A673 (cell line): ENCODE data around the gene PDPR. TPM values are rescaled to one million over a fixed set of nuclear protein-coding genes. Genes with fewer than 3 reads are reported as not detected.
"Not testable (repeated sequence)": the region's sequence is repeated elsewhere in the genome, so short reads cannot be mapped to it uniquely, and the experiment has no call there.

ENCODE experiments used
- BruUV-seq: library from RNA; stranded (reverse); fragments of 400-500 nt; replicated peaks from 2 replicates; lab custom pipeline; 2021; lab: Mats Ljungman, UMichigan
- CTCF ChIA-PET: fragments of 300-600 bp; sonication (Branson Sonifier 250); formaldehyde crosslinking; loops from one replicate; lab custom pipeline; 2022; ENCODE audit warnings: antibody characterized with exemption; lab: Charles Lee
- POLR2A ChIA-PET: fragments of 300-600 bp; sonication (Branson Sonifier 250); formaldehyde crosslinking; loops from one replicate; lab custom pipeline; 2022; ENCODE audit warnings: antibody characterized with exemption; ENCODE audit not compliant: low non-redundant PET; lab: Charles Lee
- DNase-seq: peaks from one replicate; pipeline ENCODE4 v3.0.0-alpha.2; 2015; ENCODE audit warnings: low spot score
- H3K27ac ChIP-seq: fragments of 200-600 bp; sonication (generic); 2 replicates; pipeline ENCODE4 v1.5.1; 2016; ENCODE audit warnings: mixed run types, low read depth, mild to moderate bottlenecking, mixed read lengths, antibody characterized with exemption, low read length; ENCODE audit not compliant: poor library complexity, severe bottlenecking
- H3K27me3 ChIP-seq: fragments of 200-600 bp; sonication (generic); replicated peaks from 2 replicates; pipeline ENCODE4 v1.6.1; 2017; ENCODE audit warnings: mixed run types, low read depth, mild to moderate bottlenecking, mixed read lengths, antibody characterized with exemption, low read length; ENCODE audit not compliant: insufficient read depth, poor library complexity
- H3K36me3 ChIP-seq: fragments of 200-600 bp; sonication (generic); 2 replicates; pipeline ENCODE4 v1.6.1; 2016; ENCODE audit warnings: mixed run types, mild to moderate bottlenecking, mixed read lengths, antibody characterized with exemption, low read length; ENCODE audit not compliant: insufficient read depth, poor library complexity, severe bottlenecking
- H3K4me1 ChIP-seq: fragments of 200-600 bp; sonication (generic); 2 replicates; pipeline ENCODE4 v1.6.1; 2017; ENCODE audit warnings: mixed run types, mild to moderate bottlenecking, mixed read lengths, antibody characterized with exemption, low read length; ENCODE audit not compliant: insufficient read depth, poor library complexity, severe bottlenecking
- H3K4me3 ChIP-seq: fragments of 200-600 bp; sonication (generic); 2 replicates; pipeline ENCODE4 v1.5.1; 2016; ENCODE audit warnings: low read depth, mixed run types, mild to moderate bottlenecking, mixed read lengths, low read length; ENCODE audit not compliant: poor library complexity, severe bottlenecking
- H3K9me3 ChIP-seq: fragments of 200-600 bp; sonication (generic); 2 replicates; pipeline ENCODE4 v1.6.1; 2016; ENCODE audit warnings: mixed run types, low read depth, mild to moderate bottlenecking, mixed read lengths, antibody characterized with exemption, low read length; ENCODE audit not compliant: poor library complexity, severe bottlenecking
- intact Hi-C: fragments of 100-400 bp; cut with micrococcal nuclease; formaldehyde crosslinking; loops from one replicate; pipeline ENCODE4 v1.10.0; 2022; ENCODE audit not compliant: unreplicated experiment
- total RNA-seq: library from RNA; stranded (reverse); gene quantifications from 2 replicates; pipeline ENCODE4 v1.2.3, GENCODE V29; 2021

Gene PDPR
- total RNA-seq, 1 experiment from 2014 or later, result 39.8 TPM

GRCh38 chr16:70197611-70198010 lies 83.5 kb downstream of the PDPR start:
- CTCF ChIA-PET, POLR2A ChIA-PET, intact Hi-C loops, BruUV-seq, H3K4me3 ChIP-seq, H3K27ac ChIP-seq, H3K4me1 ChIP-seq, DNase-seq, H3K27me3 ChIP-seq, H3K36me3 ChIP-seq, H3K9me3 ChIP-seq: not testable (repeated sequence)

GRCh38 chr16:70198230-70198629 lies 84.1 kb downstream of the PDPR start:
- H3K4me1 ChIP-seq, CTCF ChIA-PET, H3K36me3 ChIP-seq, H3K9me3 ChIP-seq, POLR2A ChIA-PET, BruUV-seq, H3K4me3 ChIP-seq, H3K27me3 ChIP-seq, H3K27ac ChIP-seq, DNase-seq, intact Hi-C loops: not testable (repeated sequence)

- H3K27me3 ChIP-seq, H3K9me3 ChIP-seq, intact Hi-C loops, H3K27ac ChIP-seq, POLR2A ChIA-PET, H3K4me1 ChIP-seq, CTCF ChIA-PET, H3K36me3 ChIP-seq, BruUV-seq, H3K4me3 ChIP-seq, DNase-seq: not testable (repeated sequence)
Measured at GRCh38 chr16:70198666-70199065, 84.5 kb downstream of the PDPR start.

GRCh38 chr16:70199170-70199569 lies 85.0 kb downstream of the PDPR start:
- intact Hi-C loops, result not testable (repeated sequence)

GRCh38 chr16:70200063-70200462 lies 85.9 kb downstream of the PDPR start:
- CTCF ChIA-PET, H3K36me3 ChIP-seq, DNase-seq, intact Hi-C loops, H3K4me1 ChIP-seq, H3K27me3 ChIP-seq, H3K4me3 ChIP-seq, BruUV-seq, H3K27ac ChIP-seq, H3K9me3 ChIP-seq, POLR2A ChIA-PET: not testable (repeated sequence)

More at GRCh38 chr16:70199170-70199569, 85.0 kb downstream of the PDPR start:
- H3K27me3 ChIP-seq, H3K36me3 ChIP-seq, DNase-seq, CTCF ChIA-PET, H3K4me3 ChIP-seq, BruUV-seq, H3K9me3 ChIP-seq, H3K4me1 ChIP-seq, H3K27ac ChIP-seq, POLR2A ChIA-PET: not testable (repeated sequence)

GRCh38 chr16:70203508-70203907 lies 89.4 kb downstream of the PDPR start:
- intact Hi-C loops, CTCF ChIA-PET, H3K36me3 ChIP-seq, H3K4me3 ChIP-seq, POLR2A ChIA-PET, H3K27ac ChIP-seq, DNase-seq, H3K27me3 ChIP-seq, H3K4me1 ChIP-seq, H3K9me3 ChIP-seq, BruUV-seq: not testable (repeated sequence)

GRCh38 chr16:70204010-70204409 lies 89.9 kb downstream of the PDPR start:
- H3K4me3 ChIP-seq, intact Hi-C loops, H3K4me1 ChIP-seq, BruUV-seq, H3K27ac ChIP-seq, DNase-seq, H3K9me3 ChIP-seq, H3K36me3 ChIP-seq, CTCF ChIA-PET, POLR2A ChIA-PET, H3K27me3 ChIP-seq: not testable (repeated sequence)
